Type B pancreatic cell (in vitro differentiated cells): Measurements from ENCODE around the gene KRT7. TPM values are rescaled to one million over a fixed set of nuclear protein-coding genes. Genes with fewer than 3 reads are reported as not detected.

Source experiments
- DNase-seq: peaks from one replicate; pipeline ENCODE4 v3.0.0; 2021; ENCODE audit warnings: mixed read lengths; ENCODE audit not compliant: unreplicated experiment; ENCODE audit errors: extremely low spot score
- H3K27ac Mint-ChIP-seq: 2 replicates; pipeline ENCODE4 v1.8.0; 2021; ENCODE audit warnings: mild to moderate bottlenecking, mixed read lengths
- H3K27me3 Mint-ChIP-seq: 2 replicates; pipeline ENCODE4 v1.8.0; 2021; ENCODE audit warnings: mixed read lengths
- H3K36me3 Mint-ChIP-seq: 2 replicates; pipeline ENCODE4 v1.8.0; 2021; ENCODE audit warnings: mixed read lengths
- H3K4me1 Mint-ChIP-seq: one replicate; pipeline ENCODE4 v1.8.0; 2021; ENCODE audit warnings: mixed read lengths; ENCODE audit not compliant: unreplicated experiment
- H3K4me3 Mint-ChIP-seq: 2 replicates; pipeline ENCODE4 v1.8.0; 2021; ENCODE audit warnings: mild to moderate bottlenecking, mixed read lengths
- H3K9me3 Mint-ChIP-seq: 2 replicates; pipeline ENCODE4 v1.8.0; 2021; ENCODE audit warnings: mixed read lengths
- CTCF ChIP-seq: fragments of 200-600 bp; sonication (generic); conservative IDR thresholded peaks from 2 replicates; pipeline ENCODE4 v1.5.0; 2021; ENCODE audit warnings: antibody characterized with exemption, mild to moderate bottlenecking
- total RNA-seq: library from RNA; stranded (reverse); gene quantifications from 2 replicates; pipeline ENCODE4 v1.2.1, GENCODE V29; 2021; ENCODE audit warnings: low replicate concordance

Gene KRT7
- total RNA-seq, 1 donor from 2014 or later: 125 TPM

- no peaks in the 10 kb centered on the region for H3K36me3 Mint-ChIP-seq
- peaks cover 25% of the 10 kb centered on the region for H3K4me1 Mint-ChIP-seq
- peak overlapping the region; percentile 51 for H3K27ac Mint-ChIP-seq
- no peak overlapping the region for H3K4me3 Mint-ChIP-seq
- H3K27me3 Mint-ChIP-seq: peaks cover 12% of the 10 kb centered on the region
- TF ChIP-seq CTCF: peak; percentile 88
- H3K9me3 Mint-ChIP-seq: no peaks in the 10 kb centered on the region
- no peak for DNase-seq
These were observed 19.3 kb upstream of the KRT7 start for GRCh38 chr12:52213564-52214420.

DNA sequence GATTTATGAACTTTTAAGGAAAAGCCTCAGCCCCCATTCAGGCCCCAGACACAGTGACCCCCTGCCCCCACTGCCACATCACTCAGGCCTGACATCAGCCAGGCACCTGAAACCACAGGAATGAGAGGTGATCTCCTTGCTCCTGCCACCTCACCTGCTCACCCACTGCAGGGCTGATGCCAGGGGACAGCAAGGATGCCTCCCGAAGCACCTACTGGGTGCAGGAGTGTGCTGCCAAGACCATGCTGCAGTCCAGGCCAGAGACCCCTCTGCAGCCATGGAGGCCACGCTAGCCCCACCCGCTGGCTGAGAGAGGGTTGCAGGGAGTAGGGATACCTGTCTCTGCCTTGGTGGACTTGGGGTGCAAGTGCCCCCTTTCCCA lies 18.6 kb upstream of the KRT7 start:
- Mint-ChIP-seq H3K4me3 (no peak overlapping the region), H3K9me3 (no peaks in the 10 kb centered on the region), H3K27ac (peak overlapping the region; percentile 51), H3K4me1 (peaks cover 25% of the 10 kb centered on the region), H3K36me3 (no peaks in the 10 kb centered on the region), H3K27me3 (peaks cover 12% of the 10 kb centered on the region)
- TF ChIP-seq CTCF: no peak
- no peak for DNase-seq

DNA sequence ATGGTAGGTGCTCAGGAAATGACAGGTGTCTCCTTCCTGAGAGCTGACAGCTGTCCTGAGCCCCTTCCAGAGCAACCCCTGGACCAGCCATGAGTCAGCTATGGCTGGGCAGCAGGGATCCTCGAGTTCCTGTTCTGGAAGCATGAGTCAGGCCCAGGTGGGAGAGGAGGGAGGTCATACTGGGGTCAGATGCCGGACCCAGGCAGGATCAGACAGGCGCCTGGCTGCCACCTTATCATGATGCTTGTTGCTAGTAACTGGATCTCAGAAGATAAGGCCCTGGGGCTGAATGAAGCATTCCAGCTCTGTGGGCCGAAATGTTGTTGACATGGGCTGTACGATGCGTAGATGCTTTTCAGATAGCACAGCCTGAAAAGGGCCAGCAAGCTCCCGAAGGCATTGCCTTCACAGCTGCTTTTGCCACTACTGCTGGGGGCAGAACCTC lies 17.4 kb upstream of the KRT7 start:
- Mint-ChIP-seq H3K4me1 (peaks cover 25% of the 10 kb centered on the region), H3K36me3 (no peaks in the 10 kb centered on the region), H3K9me3 (no peaks in the 10 kb centered on the region), H3K27me3 (peaks cover 6% of the 10 kb centered on the region), H3K27ac (peak overlapping the region; percentile 36), H3K4me3 (peak overlapping the region; percentile 22)
- no peak for DNase-seq
- TF ChIP-seq CTCF: no peak

DNA sequence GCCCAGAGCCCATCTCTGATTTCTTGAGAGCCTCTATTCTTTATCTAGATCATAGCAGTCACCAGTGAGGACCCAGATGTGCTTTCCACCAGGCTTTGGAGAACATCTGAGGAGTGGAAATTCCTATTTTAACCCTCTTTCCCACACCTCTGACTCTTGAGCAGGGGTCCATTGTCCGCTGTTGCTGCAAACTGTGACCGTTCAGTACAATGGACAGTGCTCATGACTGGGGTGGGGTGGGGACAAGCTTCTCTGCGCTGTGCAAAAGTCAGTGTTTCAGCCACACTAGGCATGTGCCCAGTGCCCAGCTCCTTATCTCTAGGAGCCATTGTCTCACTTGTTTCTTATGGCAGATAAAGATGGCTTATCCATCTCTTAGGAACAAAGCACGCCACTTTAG lies 16.9 kb upstream of the KRT7 start:
- Mint-ChIP-seq H3K9me3 (no peaks in the 10 kb centered on the region), H3K4me3 (no peak overlapping the region), H3K36me3 (no peaks in the 10 kb centered on the region), H3K4me1 (peaks cover 27% of the 10 kb centered on the region), H3K27me3 (peaks cover 8% of the 10 kb centered on the region), H3K27ac (peak overlapping the region; percentile 11)
- DNase-seq: no peak
- no peak for TF ChIP-seq CTCF

GRCh38 chr12:52216807-52217206 lies 16.2 kb upstream of the KRT7 start:
- H3K4me3 Mint-ChIP-seq: no peak overlapping the region
- no peak for TF ChIP-seq CTCF
- H3K27me3 Mint-ChIP-seq: peaks cover 9% of the 10 kb centered on the region
- peak overlapping the region; percentile 11 for H3K27ac Mint-ChIP-seq
- no peaks in the 10 kb centered on the region for H3K9me3 Mint-ChIP-seq
- no peaks in the 10 kb centered on the region for H3K36me3 Mint-ChIP-seq
- H3K4me1 Mint-ChIP-seq: peaks cover 28% of the 10 kb centered on the region
- DNase-seq: no peak
